ENCODE data around the gene DHDDS.
A peak's percentile ranks its signal among the peaks of the same experiment; 100 is the strongest.
"Not testable (repeated sequence)": the region's sequence is repeated elsewhere in the genome, so short reads cannot be mapped to it uniquely, and the experiment has no call there.

The DHDDS gene, protein sequence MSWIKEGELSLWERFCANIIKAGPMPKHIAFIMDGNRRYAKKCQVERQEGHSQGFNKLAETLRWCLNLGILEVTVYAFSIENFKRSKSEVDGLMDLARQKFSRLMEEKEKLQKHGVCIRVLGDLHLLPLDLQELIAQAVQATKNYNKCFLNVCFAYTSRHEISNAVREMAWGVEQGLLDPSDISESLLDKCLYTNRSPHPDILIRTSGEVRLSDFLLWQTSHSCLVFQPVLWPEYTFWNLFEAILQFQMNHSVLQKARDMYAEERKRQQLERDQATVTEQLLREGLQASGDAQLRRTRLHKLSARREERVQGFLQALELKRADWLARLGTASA

DNA sequence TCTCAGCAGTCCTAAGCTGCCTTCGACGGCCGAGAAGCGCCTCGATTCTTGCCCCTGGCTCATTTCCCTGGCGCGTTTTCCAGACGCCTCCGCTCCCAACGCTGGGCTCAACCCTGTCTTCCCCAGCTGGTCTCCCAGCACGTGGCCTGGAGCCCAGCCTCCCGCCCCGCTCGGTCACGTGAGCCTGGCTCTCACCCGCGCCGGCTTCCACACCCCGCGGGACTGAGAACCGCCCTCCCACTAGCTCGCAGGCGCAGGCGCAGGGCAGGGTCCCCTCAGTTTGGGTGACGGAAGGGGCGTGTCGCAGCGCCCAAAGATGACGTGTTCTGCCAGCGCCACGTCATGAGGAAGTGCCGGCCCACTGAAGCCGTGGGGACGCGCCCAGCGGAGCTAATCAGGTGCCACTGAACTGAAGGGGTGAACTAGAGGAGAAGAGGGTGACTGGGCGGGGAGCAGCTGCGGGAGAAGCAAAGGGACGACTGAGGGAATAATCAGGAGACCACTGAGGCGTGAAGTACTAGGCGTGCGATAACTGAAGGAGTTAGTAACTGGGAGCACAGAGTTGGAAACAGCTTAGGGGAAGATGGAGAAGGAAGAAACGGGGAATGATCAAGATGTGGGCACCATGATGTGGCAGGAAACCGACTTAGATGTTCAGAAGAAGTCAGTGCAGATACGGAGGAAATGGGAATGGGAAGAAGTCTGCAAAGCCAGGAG, at the start of gene DHDDS:
DHDDS (plus strand) TSS at position 343 of the 717 bp plus-strand sequence. CDS start 625 bp downstream, outside the sequence.
- peak; percentile 99 for DNase-seq

DNA sequence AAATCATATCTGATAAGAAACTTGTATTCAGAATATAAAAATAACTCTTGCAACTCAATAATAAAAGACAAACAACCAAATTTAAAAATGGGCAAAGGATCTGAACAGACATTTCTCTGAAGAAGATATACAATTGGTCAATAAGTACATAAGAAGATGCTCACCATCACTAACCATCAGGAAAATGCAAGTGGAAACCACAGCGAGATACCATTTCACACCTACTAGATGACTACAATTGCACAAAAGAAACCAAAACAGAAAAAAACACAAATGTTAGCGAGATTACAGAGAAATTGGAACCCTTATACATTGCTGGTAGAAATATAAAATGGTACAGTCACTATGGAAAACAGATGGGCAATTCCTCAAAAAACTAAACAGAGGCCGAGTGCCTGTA, 48.0 kb upstream of the DHDDS start:
- no peak for DNase-seq

DNA sequence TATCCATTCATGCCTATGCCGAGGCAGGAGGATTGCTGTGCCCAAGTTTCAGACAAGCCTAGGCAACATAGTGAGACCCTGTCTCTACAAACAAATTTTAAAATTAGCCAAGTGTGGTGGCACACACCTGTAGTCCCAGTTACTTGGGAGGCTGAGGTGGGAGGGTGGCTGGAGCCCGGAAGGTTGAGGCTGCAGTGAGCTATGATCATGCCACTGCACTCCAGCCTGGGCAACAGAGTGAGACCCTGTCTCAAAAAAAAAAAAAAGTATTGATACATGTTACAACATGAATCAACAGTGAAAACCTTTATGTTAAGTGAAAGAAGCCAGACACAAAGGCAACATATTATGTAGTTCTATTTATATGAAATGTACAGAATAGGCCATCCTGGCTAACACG, 47.1 kb upstream of the DHDDS start:
- not testable (repeated sequence) for DNase-seq

DNA sequence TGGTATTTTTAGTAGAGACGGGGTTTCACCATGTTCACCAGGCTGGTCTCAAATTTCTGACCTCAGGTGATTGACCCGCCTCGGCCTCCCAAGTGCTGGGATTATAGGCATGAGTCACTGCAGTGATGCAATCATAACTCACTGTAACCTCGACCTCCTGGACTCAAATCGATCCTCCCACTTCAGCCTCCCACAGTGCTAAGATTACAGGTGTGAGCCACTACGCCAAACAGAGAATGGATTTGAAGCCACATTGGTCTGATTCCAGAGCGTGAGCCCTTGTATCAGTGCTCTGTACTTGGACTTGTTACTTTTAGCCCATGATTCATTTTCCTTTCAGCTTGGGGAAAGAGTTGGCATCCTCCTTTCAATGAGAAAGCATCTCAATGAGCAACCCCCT, 44.7 kb upstream of the DHDDS start:
- DNase-seq, result no peak

DNA sequence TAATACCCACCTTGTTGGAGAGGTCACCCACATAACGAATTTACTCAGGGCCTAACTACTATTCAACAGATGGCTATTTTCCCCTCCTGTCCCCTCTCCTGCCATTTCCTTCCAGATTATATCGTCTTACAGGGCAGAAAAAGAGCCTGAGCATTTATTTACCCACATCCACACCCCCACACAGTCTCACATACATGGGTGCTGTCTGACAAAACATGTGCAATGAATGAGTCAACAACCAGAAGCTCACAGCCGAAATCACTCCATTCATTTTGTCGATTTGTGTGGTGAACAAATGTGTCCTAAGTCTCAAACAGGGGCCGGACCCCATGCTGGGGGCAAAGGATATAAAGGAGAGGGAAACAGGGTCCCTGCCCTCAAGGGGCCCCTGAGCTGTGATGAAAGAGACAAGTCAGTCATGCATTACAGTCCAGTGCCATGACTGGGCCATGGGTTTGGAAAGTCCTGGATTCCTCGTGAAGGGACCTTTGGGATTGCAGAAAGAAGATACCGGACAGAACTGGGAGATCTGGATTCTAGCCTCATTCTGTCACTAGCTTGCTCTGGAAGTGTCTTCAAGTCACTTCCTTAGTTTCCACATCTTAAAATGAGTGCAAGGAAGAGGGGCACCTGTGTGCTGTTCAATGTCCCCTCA, 43.2 kb upstream of the DHDDS start:
- DNase-seq, result no peak

DNA sequence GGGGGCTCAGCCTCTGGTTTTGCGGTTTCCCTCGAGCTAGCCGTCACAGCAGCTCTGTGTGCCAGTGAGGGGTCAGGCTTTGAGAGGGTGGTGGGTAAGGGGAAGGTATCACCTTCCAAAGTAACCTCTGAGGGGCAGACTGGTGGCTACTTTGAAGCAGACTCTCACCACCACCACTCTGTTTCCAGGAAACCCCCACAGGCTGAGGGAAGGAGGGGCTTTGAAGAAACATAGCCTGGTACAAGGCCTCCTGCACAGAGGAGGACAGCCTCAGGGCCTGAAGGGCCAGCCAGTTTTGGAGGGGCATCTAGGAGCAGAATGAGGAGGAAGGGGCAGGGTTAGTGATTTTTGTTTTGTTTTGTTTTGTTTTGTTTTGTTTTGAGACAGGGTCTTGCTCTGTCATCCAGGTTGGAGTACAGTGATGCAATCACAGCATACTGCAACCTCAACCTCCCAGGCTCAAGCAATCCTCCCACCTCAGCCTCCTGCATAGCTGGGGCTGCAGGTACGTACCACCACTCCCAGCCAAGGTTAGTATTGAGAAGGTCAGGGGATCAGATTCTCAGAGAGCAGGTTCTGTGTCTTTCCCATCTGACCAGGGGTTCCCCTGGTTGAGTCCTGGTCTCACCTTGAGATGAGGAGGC, 42.4 kb upstream of the DHDDS start:
- DNase-seq, result no peak

DNA sequence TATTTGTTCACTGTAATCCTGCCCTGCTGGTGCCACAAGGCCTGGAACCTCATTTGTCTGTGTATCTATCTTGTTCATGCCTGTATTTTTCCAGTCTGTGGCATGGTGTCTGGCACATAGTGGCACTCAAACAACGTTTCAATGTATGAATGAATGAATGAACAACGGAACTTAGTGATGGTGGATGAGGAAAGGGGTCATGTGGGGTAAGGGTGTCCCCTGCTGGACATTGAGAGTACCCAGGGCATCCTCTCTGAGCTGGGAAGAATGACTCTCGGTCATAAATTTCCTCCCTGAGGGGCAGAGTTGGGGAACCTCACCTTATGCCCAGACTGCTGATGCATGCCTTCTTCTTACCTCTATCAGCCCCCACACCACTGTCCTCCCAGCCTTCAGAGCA, 40.7 kb upstream of the DHDDS start:
- DNase-seq, result peak; percentile 61

DNA sequence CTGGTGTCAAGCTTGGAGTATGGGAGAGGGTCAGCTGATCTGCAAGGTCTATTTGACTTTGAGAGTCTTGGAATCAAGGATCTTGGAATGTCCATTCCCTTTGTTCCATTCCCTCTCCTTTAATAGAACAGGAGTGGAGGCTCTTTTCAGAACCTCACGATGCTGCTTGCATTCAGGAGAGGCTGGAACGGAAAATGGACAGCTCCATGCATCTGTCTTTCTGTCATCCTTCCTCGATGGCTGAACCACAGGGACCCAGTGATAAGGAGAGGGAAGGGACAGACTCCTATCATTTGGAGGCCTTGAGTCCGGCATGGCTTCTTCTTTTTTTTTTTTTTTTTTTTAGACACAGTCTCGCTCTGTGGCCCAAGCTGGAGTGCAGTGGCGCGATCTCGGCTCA, 36.4 kb upstream of the DHDDS start:
- no peak for DNase-seq

DNA sequence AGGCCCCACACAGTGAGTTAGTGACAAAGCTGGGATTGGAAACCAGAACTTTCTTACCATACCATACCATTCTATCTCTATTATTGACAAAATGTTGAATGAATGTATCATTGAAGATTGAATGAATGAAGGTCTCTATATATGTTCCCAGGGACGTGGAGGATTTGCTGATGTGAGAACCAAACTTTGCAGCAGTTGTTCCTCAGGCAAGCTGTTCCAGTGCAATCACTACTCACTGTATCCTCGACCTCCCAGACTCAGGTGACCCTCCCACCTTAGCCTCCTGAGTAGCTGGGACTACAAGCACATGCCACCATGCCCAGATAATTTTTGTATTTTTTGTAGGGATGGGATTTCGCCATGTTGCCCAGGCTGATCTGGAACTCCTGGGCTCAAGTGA, 33.1 kb upstream of the DHDDS start:
- DNase-seq, result no peak

DNA sequence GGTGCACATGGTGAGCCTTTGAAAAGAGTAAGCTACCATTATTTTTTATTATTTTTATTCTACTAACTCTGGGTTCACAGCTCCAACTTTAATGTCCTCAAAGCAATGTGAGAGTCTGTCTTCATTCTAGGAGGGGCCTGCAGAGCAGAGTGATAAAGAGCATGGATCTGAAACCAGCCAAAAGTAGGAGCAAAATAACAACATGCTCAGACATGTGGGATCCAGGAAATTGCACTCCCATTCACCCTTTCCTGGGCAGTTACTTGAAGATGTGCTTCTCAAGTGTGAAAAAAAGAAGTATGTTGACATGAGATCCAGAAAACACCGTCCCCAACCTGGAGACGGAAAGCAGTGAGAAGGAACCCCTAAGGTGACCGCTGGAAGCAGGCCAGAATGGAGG, 30.2 kb upstream of the DHDDS start:
- no peak for DNase-seq

DNA sequence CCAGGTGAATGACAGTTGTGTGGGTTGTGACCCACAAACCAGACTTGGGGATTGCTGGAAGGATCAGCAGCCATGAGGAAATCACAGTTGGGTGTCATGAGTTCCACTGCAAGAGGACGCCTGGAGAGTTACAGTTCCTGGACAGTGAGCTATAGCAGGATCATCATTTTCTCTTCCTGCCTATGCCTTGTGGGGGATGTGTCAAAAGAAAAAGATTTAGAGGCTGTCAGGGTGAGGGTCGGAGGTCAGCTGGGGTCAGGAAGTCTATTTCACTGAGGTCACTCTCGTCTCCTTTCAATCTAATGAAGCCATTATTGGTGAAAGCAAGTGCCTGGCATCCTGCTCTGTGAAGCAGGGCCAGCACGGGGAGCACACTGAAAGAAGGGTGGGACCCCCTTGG, 28.5 kb upstream of the DHDDS start:
- no peak for DNase-seq

DNA sequence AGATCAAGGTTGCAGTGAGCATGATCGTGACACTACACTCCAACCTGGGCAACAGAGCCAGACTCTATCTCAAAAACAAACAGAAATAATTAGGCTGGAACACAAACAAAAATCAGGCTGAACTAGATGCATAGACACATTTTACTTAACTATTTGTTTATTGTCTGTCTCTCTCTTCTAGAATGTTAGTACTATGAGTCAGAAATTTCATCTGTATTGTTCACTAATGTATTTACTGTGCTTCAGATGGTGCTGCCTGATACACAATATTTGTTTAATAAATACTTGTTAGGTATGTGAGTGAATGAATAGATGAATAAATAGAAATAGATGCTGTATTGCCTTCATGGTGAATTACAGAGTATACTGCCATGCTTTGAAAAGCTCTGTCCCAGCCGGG, 27.5 kb upstream of the DHDDS start:
- no peak for DNase-seq

DNA sequence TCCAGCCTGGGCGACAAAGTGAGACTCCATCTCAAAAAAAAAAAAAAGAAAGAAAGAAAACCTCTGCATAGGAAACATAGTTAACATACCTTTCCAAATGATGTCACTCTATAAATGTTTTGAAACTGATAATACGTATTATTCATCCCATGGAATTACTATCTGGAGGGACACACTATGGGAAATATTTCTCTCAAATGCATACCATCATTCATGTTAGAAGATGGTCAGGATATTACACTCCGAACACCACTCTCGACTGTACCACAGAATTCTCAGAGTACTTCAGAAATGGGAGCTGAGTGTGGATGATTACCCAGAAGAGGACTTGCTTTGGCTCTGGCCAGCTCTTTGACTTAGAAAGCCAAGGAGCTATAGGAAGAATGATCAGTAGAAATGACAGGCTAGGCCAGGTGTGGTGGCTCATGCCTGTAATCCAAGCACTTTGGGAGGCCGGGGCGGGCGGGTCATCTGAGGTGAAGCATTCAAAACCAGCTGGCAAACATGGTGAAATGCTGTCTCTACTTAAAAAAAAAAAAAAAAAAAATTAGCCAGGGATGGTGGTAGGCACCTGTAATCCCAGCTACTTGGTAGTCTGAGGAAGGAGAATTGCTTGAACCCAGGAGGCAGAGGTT, 26.7 kb upstream of the DHDDS start:
- DNase-seq, result no peak

DNA sequence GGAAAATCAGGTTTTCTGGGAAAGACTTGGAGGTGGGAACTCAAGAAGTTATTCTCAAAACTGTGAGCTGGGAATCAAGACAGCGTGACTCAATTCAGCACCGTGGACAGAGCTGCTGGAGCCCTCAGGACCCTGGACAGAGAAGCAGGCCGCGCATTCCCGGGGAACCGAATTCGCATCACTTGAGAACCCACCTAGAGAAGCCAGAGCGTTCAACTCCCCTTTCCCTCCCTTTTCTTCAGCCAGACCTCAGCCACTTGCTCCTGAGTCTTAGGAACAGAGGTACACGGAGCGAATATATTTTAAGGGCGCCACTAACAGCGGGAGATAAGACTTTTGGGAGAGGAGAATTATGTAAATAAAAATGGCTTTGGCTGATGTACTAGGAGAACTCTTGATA, 23.5 kb upstream of the DHDDS start:
- DNase-seq, result peak; percentile 80

DNA sequence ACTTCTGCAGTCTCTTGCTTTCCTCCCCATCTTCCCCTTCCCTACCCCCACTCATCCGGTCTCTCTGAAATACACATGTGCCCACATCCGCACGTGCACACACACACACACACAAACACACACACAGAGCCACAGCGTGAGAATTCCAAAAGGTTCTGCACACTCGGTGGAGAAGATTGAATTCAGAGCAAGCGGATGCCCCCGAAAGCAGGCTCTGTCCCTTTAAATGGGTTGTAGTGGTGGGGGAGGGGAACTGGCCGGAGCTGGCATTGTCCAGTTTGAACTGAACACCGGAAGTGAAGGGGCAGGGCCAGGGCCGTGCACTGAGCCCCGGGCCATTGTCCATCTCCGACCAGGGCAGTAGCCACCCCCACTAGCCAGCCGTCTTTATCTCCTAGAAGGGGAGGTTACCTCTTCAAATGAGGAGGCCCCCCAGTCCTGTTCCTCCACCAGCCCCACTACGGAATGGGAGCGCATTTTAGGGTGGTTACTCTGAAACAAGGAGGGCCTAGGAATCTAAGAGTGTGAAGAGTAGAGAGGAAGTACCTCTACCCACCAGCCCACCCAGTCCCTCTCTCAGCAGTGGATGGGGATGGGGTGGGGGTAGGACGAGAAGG, 22.8 kb upstream of the DHDDS start:
- DNase-seq, result peak; percentile 14

DNA sequence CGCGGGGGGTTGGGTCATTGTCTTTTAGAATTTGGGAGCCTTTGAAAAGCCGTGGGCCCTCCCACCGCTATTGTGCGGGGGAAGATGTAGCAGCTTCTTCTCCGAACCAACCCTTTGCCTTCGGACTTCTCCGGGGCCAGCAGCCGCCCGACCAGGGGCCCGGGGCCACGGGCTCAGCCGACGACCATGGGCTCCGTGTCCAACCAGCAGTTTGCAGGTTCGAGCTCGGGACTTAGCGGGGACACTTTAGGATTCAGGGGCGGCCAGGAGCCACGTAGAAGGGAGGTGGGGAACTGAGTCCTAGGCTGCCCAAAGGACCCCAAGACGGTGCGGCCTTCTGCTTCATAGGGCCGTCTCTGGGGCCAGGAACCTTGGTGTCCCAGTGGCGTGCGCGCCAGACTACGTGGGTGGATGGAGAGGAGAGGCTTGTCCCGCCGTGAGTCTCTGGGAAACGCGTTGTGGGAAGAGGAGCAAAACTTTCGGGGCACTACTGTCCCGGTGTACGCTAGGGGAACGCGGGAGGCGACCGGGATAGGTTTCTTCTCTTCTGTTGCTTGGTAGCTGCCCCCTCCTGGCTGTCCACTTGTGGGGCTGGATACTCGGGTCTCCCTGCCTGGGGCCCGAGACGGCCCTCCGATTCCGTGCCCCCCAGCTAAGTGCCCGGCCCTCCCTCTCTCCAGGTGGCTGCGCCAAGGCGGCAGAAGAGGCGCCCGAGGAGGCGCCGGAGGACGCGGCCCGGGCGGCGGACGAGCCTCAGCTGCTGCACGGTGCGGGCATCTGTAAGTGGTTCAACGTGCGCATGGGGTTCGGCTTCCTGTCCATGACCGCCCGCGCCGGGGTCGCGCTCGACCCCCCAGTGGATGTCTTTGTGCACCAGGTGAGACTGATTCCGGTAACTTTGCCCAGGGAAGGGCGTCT, 21.2 kb upstream of the DHDDS start, which contains the start of gene LIN28A:
LIN28A (plus strand) TSS at position 112 of the 918 bp plus-strand sequence; CDS start at position 187, 75 bp downstream.
- DNase-seq, result no peak

DNA sequence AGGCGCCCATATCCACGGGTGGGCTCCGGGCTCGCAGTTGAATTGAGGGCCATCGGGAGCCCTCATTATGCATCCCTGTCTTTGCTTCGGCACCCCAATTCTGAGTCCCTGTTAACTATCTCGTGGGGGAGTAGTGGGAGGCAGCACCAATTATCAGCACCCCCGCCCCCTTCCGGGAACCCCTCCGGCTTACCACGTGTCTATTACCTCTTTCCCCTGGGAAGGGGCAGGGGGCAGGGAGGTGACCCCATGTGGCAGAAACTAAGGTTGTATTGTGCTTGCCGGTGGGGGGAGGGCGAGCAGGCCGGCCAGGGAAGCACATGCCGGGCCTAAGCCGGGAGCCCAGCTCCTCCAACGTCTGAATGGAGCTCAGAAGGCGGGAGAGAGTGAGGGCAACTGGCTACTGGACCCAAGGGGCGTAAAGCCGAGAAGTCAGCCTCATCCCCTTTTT, 20.5 kb upstream of the DHDDS start:
- DNase-seq, result no peak

DNA sequence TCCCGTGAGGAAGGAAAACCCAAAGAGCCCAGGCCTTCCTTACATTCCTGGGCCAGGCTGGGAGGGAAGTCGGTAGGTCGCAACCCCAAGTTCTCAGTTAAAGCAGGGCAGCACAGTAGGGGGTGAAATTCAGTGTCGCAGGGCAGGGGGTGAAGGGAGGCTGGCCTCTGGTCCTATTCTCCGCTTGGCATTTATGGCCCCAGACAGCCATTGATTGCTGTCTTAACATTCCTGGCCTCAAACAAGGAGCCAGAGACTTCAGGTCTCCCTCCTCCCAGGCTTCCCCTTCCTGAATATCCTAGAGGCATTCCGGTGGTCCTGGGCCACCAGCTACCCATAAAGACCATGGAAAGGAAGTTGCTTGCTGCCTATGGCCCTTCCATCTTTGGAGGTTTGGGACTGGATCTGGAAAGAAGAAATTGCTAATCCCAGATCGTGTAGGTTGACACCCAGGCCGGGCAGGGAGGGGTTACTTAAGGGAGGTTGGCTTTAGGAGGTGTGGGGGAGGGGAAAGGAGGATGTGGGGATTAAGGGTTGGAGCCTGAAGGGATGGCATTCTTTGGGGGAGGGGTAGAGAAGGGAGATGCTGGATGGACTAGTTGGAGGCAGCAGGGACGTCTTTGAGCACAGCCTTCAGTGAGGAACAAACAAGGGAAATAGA, 19.8 kb upstream of the DHDDS start:
- no peak for DNase-seq

DNA sequence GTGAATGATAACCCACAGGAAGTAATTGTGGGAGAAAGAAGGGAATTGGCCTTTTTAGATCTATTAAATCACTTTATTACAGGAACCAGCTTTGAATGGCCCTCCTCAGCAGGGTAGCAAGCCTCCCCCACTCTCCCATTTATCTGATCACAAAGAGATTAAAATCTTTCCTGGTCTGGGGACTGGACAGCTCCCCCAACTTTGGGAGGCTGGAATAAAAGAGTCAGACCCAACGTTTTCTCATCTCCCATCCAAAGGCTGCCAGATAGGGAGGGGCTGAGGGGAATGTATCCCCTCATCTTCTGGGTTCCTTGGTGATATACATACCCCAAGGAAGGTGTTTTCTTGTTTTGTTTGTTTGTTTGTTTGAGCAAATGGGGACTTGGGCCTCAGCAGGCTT, 19.1 kb upstream of the DHDDS start:
- DNase-seq, result no peak

DNA sequence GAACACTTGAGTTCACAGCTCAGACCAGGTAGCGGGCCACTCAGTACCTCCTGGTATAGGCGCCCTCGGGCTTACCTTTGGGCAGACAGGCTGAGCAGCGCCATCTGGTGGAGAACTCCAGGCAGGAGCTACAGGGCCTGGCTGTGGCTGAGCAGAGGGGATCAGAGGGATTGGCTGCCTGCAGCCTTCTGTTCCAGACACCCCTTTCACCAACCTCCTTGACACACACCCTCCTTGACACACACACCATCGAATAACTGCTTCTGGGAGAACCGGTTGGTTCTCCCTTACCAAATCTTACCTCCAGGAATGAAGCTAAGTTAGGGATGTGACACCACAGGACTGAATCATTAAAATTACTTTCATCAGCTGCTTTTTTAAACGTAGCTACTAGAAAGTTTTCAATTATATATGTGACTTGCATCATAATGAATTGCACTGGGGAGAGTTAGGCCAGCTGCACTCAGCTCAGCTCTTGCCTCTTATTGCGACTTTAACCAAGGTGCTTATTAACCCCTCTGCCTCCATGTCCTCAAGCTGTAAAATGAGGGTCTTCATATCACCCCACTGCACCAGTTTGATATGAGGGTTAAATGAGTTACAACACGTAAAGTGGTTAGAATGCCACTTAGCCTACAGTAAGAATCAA, 14.9 kb upstream of the DHDDS start:
- peak; percentile 90 for DNase-seq
